Astrocyte (in vitro differentiated cells and primary cell): ENCODE data around the gene E2F2. TPM values are rescaled to one million over a fixed set of nuclear protein-coding genes. Genes with fewer than 3 reads are reported as not detected.

Experiments
- DNase-seq: peaks from one replicate; pipeline ENCODE4 v3.0.0-alpha.2; 2010; ENCODE audit warnings: low read depth
- FAIRE-seq: peaks from 2 replicates; lab custom pipeline; 2011; peaks lifted over from hg19 to GRCh38; lab: Jason Lieb, UNC
- H2AFZ ChIP-seq: 2 replicates; pipeline ENCODE4 v1.6.0; 2012; ENCODE audit warnings: low read depth, low read length, inconsistent platforms
- H3K27ac ChIP-seq: 2 replicates; pipeline ENCODE4 v1.5.1; 2011; ENCODE audit warnings: low read depth, low read length, inconsistent platforms
- H3K27me3 ChIP-seq: 2 replicates; pipeline ENCODE4 v1.6.0; 2011; ENCODE audit warnings: low read length, inconsistent platforms; ENCODE audit not compliant: insufficient read depth
- H3K36me3 ChIP-seq: 2 replicates; pipeline ENCODE4 v1.5.1; 2011; ENCODE audit warnings: low read length, inconsistent platforms; ENCODE audit not compliant: insufficient read depth
- H3K4me1 ChIP-seq: 2 replicates; pipeline ENCODE4 v1.5.1; 2011; ENCODE audit warnings: low read length, inconsistent platforms; ENCODE audit not compliant: insufficient read depth
- H3K4me2 ChIP-seq: 2 replicates; pipeline ENCODE4 v1.6.0; 2012; ENCODE audit warnings: low read length, inconsistent platforms
- H3K4me3 ChIP-seq: 2 replicates; pipeline ENCODE4 v1.5.1; 2011; ENCODE audit warnings: low read depth, mild to moderate bottlenecking, low read length, inconsistent platforms; ENCODE audit not compliant: insufficient read depth
- H3K79me2 ChIP-seq: 2 replicates; pipeline ENCODE4 v1.6.0; 2012; ENCODE audit warnings: mild to moderate bottlenecking, low read length, inconsistent platforms; ENCODE audit not compliant: insufficient read depth
- H3K9ac ChIP-seq: 2 replicates; pipeline ENCODE4 v1.6.0; 2012; ENCODE audit warnings: mild to moderate bottlenecking, low read length, inconsistent platforms
- H3K9me3 ChIP-seq: 2 replicates; pipeline ENCODE4 v1.5.1; 2012; ENCODE audit warnings: low read depth, mild to moderate bottlenecking, low read length, inconsistent platforms; ENCODE audit not compliant: insufficient read depth
- H4K20me1 ChIP-seq: 2 replicates; pipeline ENCODE4 v1.6.0; 2012; ENCODE audit warnings: low read length, inconsistent platforms; ENCODE audit not compliant: insufficient read depth
- H3K27ac Mint-ChIP-seq: one replicate; pipeline ENCODE4 v1.8.0; 2021; ENCODE audit warnings: mild to moderate bottlenecking, mixed read lengths; ENCODE audit not compliant: unreplicated experiment
- H3K27me3 Mint-ChIP-seq: one replicate; pipeline ENCODE4 v1.8.0; 2021; ENCODE audit warnings: low read depth, mixed read lengths; ENCODE audit not compliant: unreplicated experiment
- H3K36me3 Mint-ChIP-seq: one replicate; pipeline ENCODE4 v1.8.0; 2021; ENCODE audit warnings: low read depth, mixed read lengths; ENCODE audit not compliant: unreplicated experiment
- H3K4me1 Mint-ChIP-seq: one replicate; pipeline ENCODE4 v1.8.0; 2021; ENCODE audit warnings: low read depth, mixed read lengths; ENCODE audit not compliant: unreplicated experiment
- H3K4me3 Mint-ChIP-seq: one replicate; pipeline ENCODE4 v1.8.0; 2021; ENCODE audit warnings: mild to moderate bottlenecking, moderate library complexity, mixed read lengths; ENCODE audit not compliant: unreplicated experiment
- H3K9me3 Mint-ChIP-seq: one replicate; pipeline ENCODE4 v1.8.0; 2021; ENCODE audit warnings: mild to moderate bottlenecking, mixed read lengths; ENCODE audit not compliant: unreplicated experiment
- EZH2 ChIP-seq: IDR thresholded peaks from 2 replicates; pipeline ENCODE4 v1.6.1; 2012; ENCODE audit warnings: mild to moderate bottlenecking, low read length, inconsistent platforms; ENCODE audit not compliant: insufficient read depth
- total RNA-seq: library from RNA; stranded (reverse); gene quantifications from 2 replicates; pipeline ENCODE4 v1.2.1, GENCODE V29; 2021
- TF ChIP-seq, protein P1 (sequence below): IDR thresholded peaks from 2 replicates; pipeline ENCODE4 v1.5.1; 2011; ENCODE audit warnings: low read depth, mild to moderate bottlenecking, inconsistent platforms, low read length, moderate library complexity; ENCODE audit not compliant: insufficient read depth

The E2F2 gene
- total RNA-seq, 1 donor from 2014 or later, result 0.11 TPM

GRCh38 chr1:23566304-23566703, 35.3 kb upstream of the E2F2 start:
- H3K79me2 ChIP-seq, result no peaks in the 10 kb centered on the region
- peaks cover 32% of the 10 kb centered on the region for H3K4me1 ChIP-seq
- DNase-seq, result no peak
- Mint-ChIP-seq H3K36me3 (no peaks in the 10 kb centered on the region), H3K9me3 (no peaks in the 10 kb centered on the region), H3K27me3 (no peaks in the 10 kb centered on the region), H3K4me3 (peak overlapping the region; percentile 43), H3K27ac (peak overlapping the region; percentile 23), H3K4me1 (peaks cover 23% of the 10 kb centered on the region)
- H3K9ac ChIP-seq, result no peak overlapping the region
- TF ChIP-seq EZH2, result no peak
- TF ChIP-seq, protein P1, sequence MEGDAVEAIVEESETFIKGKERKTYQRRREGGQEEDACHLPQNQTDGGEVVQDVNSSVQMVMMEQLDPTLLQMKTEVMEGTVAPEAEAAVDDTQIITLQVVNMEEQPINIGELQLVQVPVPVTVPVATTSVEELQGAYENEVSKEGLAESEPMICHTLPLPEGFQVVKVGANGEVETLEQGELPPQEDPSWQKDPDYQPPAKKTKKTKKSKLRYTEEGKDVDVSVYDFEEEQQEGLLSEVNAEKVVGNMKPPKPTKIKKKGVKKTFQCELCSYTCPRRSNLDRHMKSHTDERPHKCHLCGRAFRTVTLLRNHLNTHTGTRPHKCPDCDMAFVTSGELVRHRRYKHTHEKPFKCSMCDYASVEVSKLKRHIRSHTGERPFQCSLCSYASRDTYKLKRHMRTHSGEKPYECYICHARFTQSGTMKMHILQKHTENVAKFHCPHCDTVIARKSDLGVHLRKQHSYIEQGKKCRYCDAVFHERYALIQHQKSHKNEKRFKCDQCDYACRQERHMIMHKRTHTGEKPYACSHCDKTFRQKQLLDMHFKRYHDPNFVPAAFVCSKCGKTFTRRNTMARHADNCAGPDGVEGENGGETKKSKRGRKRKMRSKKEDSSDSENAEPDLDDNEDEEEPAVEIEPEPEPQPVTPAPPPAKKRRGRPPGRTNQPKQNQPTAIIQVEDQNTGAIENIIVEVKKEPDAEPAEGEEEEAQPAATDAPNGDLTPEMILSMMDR, result no peak
- H4K20me1 ChIP-seq, result no peaks in the 10 kb centered on the region
- no peaks in the 10 kb centered on the region for H3K27me3 ChIP-seq
- no peaks in the 10 kb centered on the region for H3K9me3 ChIP-seq
- H3K4me2 ChIP-seq, result no peak overlapping the region
- no peak overlapping the region for H3K4me3 ChIP-seq
- H3K27ac ChIP-seq, result no peak overlapping the region
- no peak overlapping the region for H2AFZ ChIP-seq
- FAIRE-seq, result no peak
- no peaks in the 10 kb centered on the region for H3K36me3 ChIP-seq

DNA sequence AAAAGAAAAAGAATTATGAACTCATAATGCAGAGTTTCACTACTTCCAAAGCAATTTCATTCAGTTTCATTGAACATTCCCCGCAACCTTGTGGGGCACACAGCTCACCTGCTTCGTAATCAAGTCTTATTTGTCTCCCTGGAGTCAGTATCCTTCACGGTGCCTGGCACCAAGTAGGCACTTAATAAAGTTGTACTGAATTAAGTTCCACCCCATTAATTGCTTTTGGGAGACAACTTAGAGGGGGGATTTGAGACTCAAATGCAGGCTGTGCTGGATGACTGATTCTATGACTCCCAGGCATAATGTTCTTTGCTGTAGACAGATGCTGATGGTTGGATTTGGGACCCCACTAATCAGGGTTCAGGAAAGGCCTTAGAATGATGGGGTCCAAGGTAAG, 34.7 kb upstream of the E2F2 start:
- H3K4me3 Mint-ChIP-seq, result no peak overlapping the region
- Histone ChIP-seq H3K4me1 (peaks cover 38% of the 10 kb centered on the region), H3K9me3 (no peaks in the 10 kb centered on the region), H3K4me3 (no peak overlapping the region), H3K9ac (no peak overlapping the region), H3K36me3 (no peaks in the 10 kb centered on the region), H4K20me1 (no peaks in the 10 kb centered on the region), H3K27me3 (no peaks in the 10 kb centered on the region), H2AFZ (no peak overlapping the region), H3K27ac (no peak overlapping the region), H3K4me2 (no peak overlapping the region), H3K79me2 (no peaks in the 10 kb centered on the region)
- no peak for FAIRE-seq
- no peaks in the 10 kb centered on the region for H3K9me3 Mint-ChIP-seq
- no peaks in the 10 kb centered on the region for H3K36me3 Mint-ChIP-seq
- no peak for TF ChIP-seq EZH2
- H3K27ac Mint-ChIP-seq, result no peak overlapping the region
- H3K27me3 Mint-ChIP-seq, result no peaks in the 10 kb centered on the region
- peaks cover 29% of the 10 kb centered on the region for H3K4me1 Mint-ChIP-seq
- DNase-seq, result no peak

DNA sequence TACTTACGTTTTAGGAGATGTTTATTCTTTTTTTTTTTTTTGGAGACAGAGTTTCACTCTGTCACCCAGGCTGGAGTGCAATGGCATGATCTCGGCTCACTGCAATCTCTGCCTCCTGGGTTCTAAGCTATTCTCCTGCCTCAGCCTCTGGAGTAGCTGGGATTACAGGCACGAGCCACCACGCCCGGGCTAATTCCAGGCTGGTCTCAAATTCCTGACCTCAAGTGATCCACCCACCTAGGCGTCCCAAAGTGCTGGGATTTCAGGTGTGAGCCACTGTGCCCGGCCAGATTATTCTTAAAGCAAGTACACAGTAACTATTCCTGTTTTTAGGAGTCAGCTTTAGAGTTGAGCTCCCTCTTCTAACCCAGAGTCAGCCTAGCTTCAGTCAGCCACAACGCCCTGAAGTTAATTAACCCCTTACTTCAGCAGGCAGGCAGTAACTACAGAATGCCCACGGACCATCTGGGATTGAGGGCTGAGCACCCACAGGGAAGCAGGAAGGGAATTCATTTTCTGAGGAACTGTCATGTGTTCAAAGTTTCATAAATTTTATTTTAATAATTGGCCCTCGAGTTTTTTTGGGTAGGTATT, 33.6 kb upstream of the E2F2 start:
- Mint-ChIP-seq H3K4me3 (no peak overlapping the region), H3K36me3 (no peaks in the 10 kb centered on the region), H3K27ac (peak overlapping the region; percentile 95), H3K27me3 (no peaks in the 10 kb centered on the region), H3K9me3 (no peaks in the 10 kb centered on the region), H3K4me1 (peaks cover 38% of the 10 kb centered on the region)
- Histone ChIP-seq H3K9ac (peak overlapping the region; percentile 99), H3K4me3 (no peak overlapping the region), H2AFZ (no peak overlapping the region), H3K79me2 (peaks cover 9% of the 10 kb centered on the region), H3K4me1 (peaks cover 49% of the 10 kb centered on the region), H4K20me1 (no peaks in the 10 kb centered on the region), H3K9me3 (no peaks in the 10 kb centered on the region), H3K4me2 (no peak overlapping the region), H3K27ac (no peak overlapping the region), H3K27me3 (no peaks in the 10 kb centered on the region), H3K36me3 (no peaks in the 10 kb centered on the region)
- TF ChIP-seq, protein P1, result no peak
- TF ChIP-seq EZH2, result no peak
- FAIRE-seq (no peak), DNase-seq (no peak)
